Activated naive CD4-positive, alpha-beta T cell treated with anti-CD3 and anti-CD28 coated beads for 36 hours (primary cell): ENCODE data around the gene CHIA. TPM values are rescaled to one million over a fixed set of nuclear protein-coding genes. Genes with fewer than 3 reads are reported as not detected.
"Not testable (repeated sequence)": the region's sequence is repeated elsewhere in the genome, so short reads cannot be mapped to it uniquely, and the experiment has no call there.

ENCODE experiments used
- CTCF ChIA-PET: fragments of 350-600 bp; sonication (Branson Sonifier 250); formaldehyde crosslinking; loops from one replicate; lab custom pipeline; 2021; ENCODE audit warnings: antibody characterized with exemption; lab: Charles Lee
- DNase-seq: peaks from one replicate; pipeline ENCODE4 v3.0.0-alpha.2; 2020
- H3K27ac Mint-ChIP-seq: one replicate; pipeline ENCODE4 v1.8.0; 2021; ENCODE audit warnings: mild to moderate bottlenecking, mixed read lengths
- H3K27me3 Mint-ChIP-seq: one replicate; pipeline ENCODE4 v1.8.0; 2021; ENCODE audit warnings: low read depth, mixed read lengths
- H3K36me3 Mint-ChIP-seq: one replicate; pipeline ENCODE4 v1.8.0; 2021; ENCODE audit warnings: low read depth, mixed read lengths
- H3K4me1 Mint-ChIP-seq: one replicate; pipeline ENCODE4 v1.8.0; 2021; ENCODE audit warnings: low read depth, mixed read lengths
- H3K4me3 Mint-ChIP-seq: one replicate; pipeline ENCODE4 v1.8.0; 2021; ENCODE audit warnings: mild to moderate bottlenecking, moderate library complexity, mixed read lengths
- H3K9me3 Mint-ChIP-seq: one replicate; pipeline ENCODE4 v1.8.0; 2021; ENCODE audit warnings: mixed read lengths
- intact Hi-C: fragments of 100-400 bp; cut with micrococcal nuclease; formaldehyde crosslinking; loops from one replicate; pipeline ENCODE4 v1.15.1; 2023
- total RNA-seq, 2 experiments: library from RNA; stranded (reverse); gene quantifications; one replicate each; pipeline ENCODE4 v1.2.3, GENCODE V29; 2021

Gene CHIA
- total RNA-seq, 2 experiments from 2014 or later = not detected

DNA sequence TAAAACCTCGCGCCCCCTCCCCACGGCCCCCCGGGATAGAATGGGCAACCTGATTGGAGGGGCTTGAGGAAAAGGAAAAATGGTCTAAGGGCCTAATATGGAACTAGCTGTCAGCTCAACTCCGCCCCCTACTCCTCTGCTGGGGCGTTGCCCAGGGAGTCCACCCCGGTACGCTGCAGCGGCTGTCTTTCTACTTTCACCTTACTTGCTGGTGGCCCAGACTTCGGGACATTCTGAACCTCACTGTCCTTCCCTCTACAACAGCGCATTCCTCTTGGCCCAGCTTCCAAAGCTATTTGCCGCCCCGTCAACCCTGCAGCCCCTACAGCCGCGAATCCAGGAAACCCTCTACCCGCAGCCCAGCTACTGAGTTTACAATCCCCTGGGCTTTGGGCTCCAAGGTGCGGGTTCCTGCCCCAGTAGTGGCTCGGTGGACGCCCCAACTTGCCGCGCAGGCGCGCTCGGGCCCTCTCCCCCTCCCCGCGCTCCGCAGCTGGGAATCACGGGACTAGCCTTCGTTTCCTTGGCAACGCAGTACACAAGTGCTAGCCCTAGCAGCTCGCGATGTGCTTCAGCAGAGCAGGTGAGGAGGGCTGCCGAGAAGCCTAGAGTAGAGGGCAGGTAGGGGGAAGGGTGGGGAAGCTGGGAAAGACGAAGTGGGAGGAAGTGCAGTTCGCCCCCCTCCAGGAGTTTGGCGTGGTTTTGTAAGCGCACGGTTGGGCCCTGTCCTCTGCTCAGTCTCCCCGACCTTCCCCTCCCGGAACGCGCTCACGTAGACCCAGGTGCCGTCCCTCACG lies 55.6 kb downstream of the CHIA start:
- intact Hi-C loops = loop anchor here (5.0 to 10.0 kb wide), 2 partner anchors 124 to 419 kb away; no protein-coding TSS in a partner anchor
- no peaks in the 10 kb centered on the region for H3K9me3 Mint-ChIP-seq

DNA sequence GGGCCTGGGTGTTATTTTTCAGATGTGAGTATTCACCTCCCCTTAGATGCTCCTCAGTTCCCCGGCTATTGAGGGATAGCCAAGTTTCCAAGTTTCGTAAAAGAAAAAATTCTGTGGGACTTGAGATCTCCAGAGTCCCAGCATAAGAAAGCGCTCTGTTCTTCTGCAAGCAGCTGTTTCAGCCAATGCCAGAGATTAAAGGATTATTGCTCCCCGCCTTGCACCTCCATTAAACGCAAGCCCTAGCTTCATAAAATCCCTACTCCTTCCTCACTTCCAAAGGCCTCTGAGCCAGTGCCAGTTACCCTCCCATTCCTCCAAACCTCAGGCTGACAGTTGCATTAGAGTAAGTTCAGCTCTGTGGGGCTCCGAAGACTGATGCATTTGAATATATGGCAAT lies 56.4 kb downstream of the CHIA start:
- H3K4me3 Mint-ChIP-seq = peak overlapping the region; percentile 90
- H3K27ac Mint-ChIP-seq = no peak overlapping the region
- no peaks in the 10 kb centered on the region for H3K36me3 Mint-ChIP-seq
- intact Hi-C loops = loop anchor here (5.0 to 10.0 kb wide), 2 partner anchors 125 to 418 kb away; no protein-coding TSS in a partner anchor
- no peaks in the 10 kb centered on the region for H3K27me3 Mint-ChIP-seq
- peaks cover 12% of the 10 kb centered on the region for H3K4me1 Mint-ChIP-seq
- DNase-seq = no peak
- CTCF ChIA-PET = interaction anchor here (0.6 to 1.8 kb wide), 7 partner anchors 13 to 606 kb away, joined by 3 to 6 read pairs (median 5); no protein-coding TSS in a partner anchor
- H3K9me3 Mint-ChIP-seq = no peaks in the 10 kb centered on the region

More for the DNA sequence above, 55.6 kb downstream of the CHIA start:
- peak overlapping the region; percentile 64 for H3K27ac Mint-ChIP-seq
- H3K4me1 Mint-ChIP-seq = peaks cover 12% of the 10 kb centered on the region
- DNase-seq = peak; percentile 86
- H3K36me3 Mint-ChIP-seq = no peaks in the 10 kb centered on the region
- H3K27me3 Mint-ChIP-seq = no peaks in the 10 kb centered on the region
- CTCF ChIA-PET = interaction anchor here (0.7 to 1.8 kb wide), 7 partner anchors 12 to 316 kb away, joined by 3 to 6 read pairs (median 5); no protein-coding TSS in a partner anchor
- H3K4me3 Mint-ChIP-seq = peak overlapping the region; percentile 90

DNA sequence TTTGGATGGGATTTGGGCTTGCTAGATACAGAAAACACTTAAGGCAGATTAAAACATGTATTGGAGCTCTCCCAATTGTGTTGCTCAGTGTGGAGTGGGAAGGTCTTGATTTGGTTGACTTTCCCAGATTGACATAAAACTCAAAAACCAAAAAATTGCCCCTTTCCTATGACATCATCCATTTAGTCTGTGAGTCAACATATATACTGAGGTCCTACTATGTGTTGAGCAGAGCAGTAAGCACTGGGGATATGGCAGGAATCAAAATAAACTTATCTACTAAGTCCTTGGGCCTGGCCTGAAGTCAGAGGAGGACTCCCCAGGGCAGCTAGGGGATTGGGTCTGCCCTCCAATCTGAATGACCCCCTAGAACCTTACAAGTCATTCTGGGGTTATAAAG lies 61.0 kb downstream of the CHIA start:
- no peaks in the 10 kb centered on the region for H3K27me3 Mint-ChIP-seq
- H3K4me3 Mint-ChIP-seq = no peak overlapping the region
- H3K27ac Mint-ChIP-seq = no peak overlapping the region
- CTCF ChIA-PET = interaction anchor here (0.5 to 1.2 kb wide), 3 partner anchors 16 to 134 kb away, joined by 3 to 6 read pairs (median 3); no protein-coding TSS in a partner anchor
- H3K36me3 Mint-ChIP-seq = no peaks in the 10 kb centered on the region
- peaks cover 7% of the 10 kb centered on the region for H3K4me1 Mint-ChIP-seq
- intact Hi-C loops = no loop called here
- no peak for DNase-seq
- H3K9me3 Mint-ChIP-seq = no peaks in the 10 kb centered on the region

DNA sequence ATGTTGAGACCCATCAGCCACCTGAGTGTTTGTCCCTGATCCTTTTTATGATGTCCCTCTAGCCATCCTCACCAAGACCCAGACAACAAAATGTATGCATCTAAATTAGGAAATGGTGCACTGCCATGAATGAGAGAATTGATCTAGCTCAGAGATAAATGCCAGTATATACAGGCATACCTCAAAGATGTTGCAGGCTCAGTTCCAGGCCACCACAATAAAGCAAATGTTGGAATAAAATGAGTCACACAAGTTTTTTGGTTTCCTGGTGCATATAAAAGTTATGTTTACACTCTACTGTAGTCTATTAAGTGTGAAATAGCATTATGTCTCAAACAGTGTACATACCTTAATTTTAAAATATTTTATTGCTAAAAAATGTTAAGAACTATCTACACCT lies 63.9 kb downstream of the CHIA start:
- no peaks in the 10 kb centered on the region for H3K36me3 Mint-ChIP-seq
- H3K4me1 Mint-ChIP-seq = peaks cover 3% of the 10 kb centered on the region
- H3K9me3 Mint-ChIP-seq = no peaks in the 10 kb centered on the region
- intact Hi-C loops = no loop called here
- no peak overlapping the region for H3K27ac Mint-ChIP-seq
- CTCF ChIA-PET = no interaction called here
- no peak for DNase-seq
- H3K27me3 Mint-ChIP-seq = no peaks in the 10 kb centered on the region
- no peak overlapping the region for H3K4me3 Mint-ChIP-seq

DNA sequence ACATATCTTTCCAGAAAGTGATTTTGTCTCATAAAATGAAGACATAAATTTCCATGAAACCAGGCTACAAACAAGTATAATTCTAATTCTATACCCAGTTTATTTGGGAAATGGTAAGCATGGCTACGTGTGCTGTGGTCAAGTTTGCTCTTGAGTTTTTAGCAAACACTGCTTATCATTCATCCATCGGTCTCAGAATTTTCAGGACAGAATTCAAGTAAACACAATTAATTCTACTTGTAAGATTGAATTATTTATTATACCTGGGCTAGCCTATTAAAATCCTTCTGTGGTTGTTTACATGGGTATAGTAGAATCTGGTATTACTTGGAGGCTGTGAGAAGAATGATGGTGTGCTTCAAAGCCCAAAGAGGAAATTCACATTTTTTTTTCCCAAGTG lies 68.3 kb downstream of the CHIA start:
- Mint-ChIP-seq H3K36me3 (no peaks in the 10 kb centered on the region), H3K27ac (no peak overlapping the region), H3K4me1 (peaks cover 3% of the 10 kb centered on the region), H3K27me3 (no peaks in the 10 kb centered on the region), H3K9me3 (no peaks in the 10 kb centered on the region), H3K4me3 (no peak overlapping the region)
- DNase-seq = no peak
- intact Hi-C loops = no loop called here
- CTCF ChIA-PET = no interaction called here

DNA sequence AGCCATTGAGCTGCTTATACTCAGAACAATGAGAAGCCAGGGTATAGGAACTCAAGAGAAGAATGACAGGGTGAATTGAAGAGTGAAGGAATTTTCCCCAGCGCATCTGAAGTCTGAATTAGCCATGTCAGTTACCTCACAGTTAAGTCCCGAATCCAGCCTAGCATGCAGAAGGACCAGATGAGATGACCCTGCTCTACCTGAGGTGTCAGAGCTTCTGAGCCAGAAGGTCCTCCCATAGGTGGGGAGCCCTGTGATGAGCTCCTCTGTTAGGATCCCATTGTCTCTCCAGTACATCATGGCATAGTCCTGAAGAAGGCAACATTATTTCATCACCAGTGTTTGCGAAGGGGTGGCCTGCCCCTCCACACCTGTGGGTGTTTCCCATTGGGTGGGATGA lies 68.7 kb downstream of the CHIA start:
- CTCF ChIA-PET = no interaction called here
- intact Hi-C loops = no loop called here
- peaks cover 2% of the 10 kb centered on the region for H3K4me1 Mint-ChIP-seq
- no peaks in the 10 kb centered on the region for H3K36me3 Mint-ChIP-seq
- DNase-seq = no peak
- no peaks in the 10 kb centered on the region for H3K9me3 Mint-ChIP-seq
- H3K27ac Mint-ChIP-seq = no peak overlapping the region
- H3K4me3 Mint-ChIP-seq = no peak overlapping the region
- H3K27me3 Mint-ChIP-seq = no peaks in the 10 kb centered on the region

DNA sequence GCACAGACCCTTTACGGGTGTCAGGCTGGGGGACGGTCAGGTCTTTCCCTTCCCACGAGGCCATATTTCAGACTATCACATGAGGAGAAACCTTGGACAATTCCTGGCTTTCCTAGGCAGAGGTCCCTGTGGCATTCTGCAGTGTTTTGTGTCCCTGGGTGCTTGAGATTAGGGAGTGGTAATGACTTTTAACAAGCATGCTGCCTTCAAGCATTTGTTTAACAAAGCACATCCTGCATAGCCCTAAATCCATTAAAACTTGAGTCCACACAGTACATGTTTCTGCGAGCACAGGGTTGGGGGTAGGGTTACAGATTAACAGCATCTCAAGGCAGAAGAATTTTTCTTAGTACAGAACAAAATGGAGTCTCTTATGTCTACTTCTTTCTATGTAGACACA lies 69.6 kb downstream of the CHIA start:
- H3K4me1 Mint-ChIP-seq, H3K4me3 Mint-ChIP-seq, H3K27ac Mint-ChIP-seq, intact Hi-C loops, DNase-seq, H3K36me3 Mint-ChIP-seq, H3K27me3 Mint-ChIP-seq, H3K9me3 Mint-ChIP-seq, CTCF ChIA-PET: not testable (repeated sequence)

DNA sequence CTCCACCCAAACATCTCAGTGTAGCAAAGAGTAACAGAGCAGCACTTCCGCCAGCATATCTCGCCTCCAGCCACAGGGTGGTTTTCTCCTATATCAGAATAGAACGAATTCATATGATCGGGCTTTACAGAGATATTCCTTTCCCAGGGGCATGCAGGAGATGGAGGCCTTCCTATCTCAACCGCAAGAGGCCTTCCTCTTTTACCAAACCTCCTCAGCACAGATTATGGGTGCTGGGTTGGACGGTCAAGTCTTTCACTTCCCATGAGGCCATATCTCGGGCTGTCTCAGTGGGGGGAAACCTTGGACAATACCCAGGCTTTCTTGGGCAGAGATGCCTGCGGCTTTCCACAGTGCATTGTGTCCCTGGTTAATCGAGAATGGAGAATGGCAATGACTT lies 71.1 kb downstream of the CHIA start:
- H3K27me3 Mint-ChIP-seq = peaks cover 3% of the 10 kb centered on the region
- H3K36me3 Mint-ChIP-seq = no peaks in the 10 kb centered on the region
- no peaks in the 10 kb centered on the region for H3K4me1 Mint-ChIP-seq
- no peaks in the 10 kb centered on the region for H3K9me3 Mint-ChIP-seq
- no peak overlapping the region for H3K27ac Mint-ChIP-seq
- no peak overlapping the region for H3K4me3 Mint-ChIP-seq
- DNase-seq = no peak
- intact Hi-C loops = no loop called here
- CTCF ChIA-PET = no interaction called here

DNA sequence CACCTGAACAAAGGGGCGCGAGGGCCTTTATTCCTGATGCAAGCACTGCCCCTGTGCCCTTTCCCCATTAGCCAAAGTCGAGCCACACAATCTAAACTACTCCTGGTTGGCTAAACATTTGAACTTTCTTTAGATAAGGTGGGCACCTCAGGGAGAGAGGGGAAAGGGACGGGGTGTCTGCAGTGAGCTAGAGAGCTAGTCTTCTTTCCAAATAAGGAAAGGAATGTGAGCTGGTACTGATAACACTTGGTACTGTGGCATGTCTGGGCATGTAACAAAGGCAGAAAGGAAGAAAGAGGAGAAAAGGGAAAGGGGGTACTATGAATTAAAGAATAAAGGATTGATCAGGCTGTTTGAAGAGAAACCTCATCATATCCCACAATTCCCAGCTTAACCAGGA lies 74.0 kb downstream of the CHIA start:
- Mint-ChIP-seq H3K4me3 (no peak overlapping the region), H3K9me3 (no peaks in the 10 kb centered on the region), H3K27me3 (peaks cover 5% of the 10 kb centered on the region), H3K36me3 (no peaks in the 10 kb centered on the region), H3K4me1 (no peaks in the 10 kb centered on the region), H3K27ac (peak overlapping the region; percentile 14)
- intact Hi-C loops = no loop called here
- CTCF ChIA-PET = interaction anchor here (1.2 kb wide), 1 partner anchor 74 kb away, joined by 4 read pairs; no protein-coding TSS in a partner anchor
- no peak for DNase-seq

DNA sequence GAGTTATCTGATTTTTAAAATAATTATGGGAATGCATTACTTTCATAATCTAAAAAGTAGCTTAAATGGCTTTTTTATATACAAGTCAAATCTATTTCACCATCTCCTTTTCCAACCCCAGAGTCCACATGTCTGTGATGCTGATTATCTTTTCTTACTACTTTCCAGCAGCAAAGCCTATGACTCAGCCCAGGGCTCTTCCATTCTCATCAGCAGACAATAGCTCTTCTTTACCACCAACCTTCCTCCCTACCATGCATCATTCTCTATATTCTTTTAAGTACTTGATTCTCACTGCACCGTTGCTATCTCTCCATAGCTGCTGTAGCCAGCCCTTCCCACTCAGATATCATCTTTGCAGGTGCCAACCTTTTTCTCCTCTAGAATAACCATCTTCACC lies 75.6 kb downstream of the CHIA start:
- DNase-seq = no peak
- CTCF ChIA-PET = no interaction called here
- intact Hi-C loops = no loop called here
- H3K4me3 Mint-ChIP-seq = no peak overlapping the region
- no peak overlapping the region for H3K27ac Mint-ChIP-seq
- no peaks in the 10 kb centered on the region for H3K4me1 Mint-ChIP-seq
- H3K27me3 Mint-ChIP-seq = peaks cover 5% of the 10 kb centered on the region
- H3K9me3 Mint-ChIP-seq = no peaks in the 10 kb centered on the region
- no peaks in the 10 kb centered on the region for H3K36me3 Mint-ChIP-seq

DNA sequence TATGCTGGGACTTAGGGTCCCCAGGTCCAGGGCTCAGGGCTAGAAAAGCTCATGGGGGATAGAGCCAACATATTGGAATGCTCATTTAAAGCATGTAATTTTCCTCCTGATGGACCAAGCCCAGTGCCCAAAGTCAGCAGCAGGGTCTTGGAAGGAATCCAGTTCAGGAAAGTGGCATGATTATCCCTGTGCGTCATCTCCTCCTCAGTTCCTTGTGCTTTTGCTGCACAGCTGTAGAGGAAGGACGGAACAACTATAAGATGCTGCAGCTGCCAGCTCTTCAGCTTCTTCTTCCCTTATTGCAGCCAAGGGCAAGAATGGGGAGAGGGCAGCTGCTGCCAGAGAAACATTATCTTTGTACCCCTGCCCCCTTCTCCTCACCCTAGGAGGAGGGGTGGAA lies 78.5 kb downstream of the CHIA start:
- Mint-ChIP-seq H3K27ac (no peak overlapping the region), H3K36me3 (no peaks in the 10 kb centered on the region), H3K27me3 (peaks cover 14% of the 10 kb centered on the region), H3K4me3 (no peak overlapping the region), H3K9me3 (no peaks in the 10 kb centered on the region), H3K4me1 (no peaks in the 10 kb centered on the region)
- intact Hi-C loops = no loop called here
- CTCF ChIA-PET = no interaction called here
- DNase-seq = no peak

DNA sequence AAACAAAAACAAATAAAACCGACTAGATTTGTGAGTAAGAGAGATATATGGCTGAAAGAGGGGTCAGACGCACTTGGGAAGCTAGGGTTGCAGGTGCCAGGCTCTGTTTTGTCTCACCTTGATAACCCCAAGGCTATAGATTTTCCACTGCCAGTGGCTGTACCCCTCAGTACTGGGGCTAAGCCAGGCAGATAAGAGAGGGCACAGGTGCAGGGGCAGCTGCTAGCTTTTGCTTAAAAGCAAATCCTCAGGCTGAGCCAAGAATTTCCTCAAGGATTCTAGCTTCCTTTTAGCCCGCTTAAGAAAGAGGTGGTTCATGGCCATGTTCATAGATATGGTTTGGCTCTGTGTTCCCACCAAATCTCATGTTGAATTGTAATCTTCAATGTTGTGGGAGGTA lies 79.0 kb downstream of the CHIA start:
- H3K27me3 Mint-ChIP-seq = peaks cover 15% of the 10 kb centered on the region
- CTCF ChIA-PET = interaction anchor here (1.2 to 1.4 kb wide), 2 partner anchors 12 to 32 kb away, joined by 3 read pairs; no protein-coding TSS in a partner anchor
- DNase-seq = no peak
- H3K4me1 Mint-ChIP-seq = no peaks in the 10 kb centered on the region
- H3K4me3 Mint-ChIP-seq = no peak overlapping the region
- intact Hi-C loops = no loop called here
- H3K27ac Mint-ChIP-seq = no peak overlapping the region
- H3K9me3 Mint-ChIP-seq = no peaks in the 10 kb centered on the region
- H3K36me3 Mint-ChIP-seq = no peaks in the 10 kb centered on the region
